GM12874 (cell line): ENCODE data around the gene DPP6.

Source experiments
- TF ChIP-seq, protein P1 (sequence below): IDR thresholded peaks from 2 replicates; pipeline ENCODE4 v1.5.1; 2011; ENCODE audit warnings: low read depth, mild to moderate bottlenecking, control low read depth, low read length, moderate library complexity; ENCODE audit not compliant: insufficient read depth

The DPP6 gene

GRCh38 chr7:154578336-154578735 is 526.1 kb downstream of the DPP6 start:
- TF ChIP-seq, protein P1, sequence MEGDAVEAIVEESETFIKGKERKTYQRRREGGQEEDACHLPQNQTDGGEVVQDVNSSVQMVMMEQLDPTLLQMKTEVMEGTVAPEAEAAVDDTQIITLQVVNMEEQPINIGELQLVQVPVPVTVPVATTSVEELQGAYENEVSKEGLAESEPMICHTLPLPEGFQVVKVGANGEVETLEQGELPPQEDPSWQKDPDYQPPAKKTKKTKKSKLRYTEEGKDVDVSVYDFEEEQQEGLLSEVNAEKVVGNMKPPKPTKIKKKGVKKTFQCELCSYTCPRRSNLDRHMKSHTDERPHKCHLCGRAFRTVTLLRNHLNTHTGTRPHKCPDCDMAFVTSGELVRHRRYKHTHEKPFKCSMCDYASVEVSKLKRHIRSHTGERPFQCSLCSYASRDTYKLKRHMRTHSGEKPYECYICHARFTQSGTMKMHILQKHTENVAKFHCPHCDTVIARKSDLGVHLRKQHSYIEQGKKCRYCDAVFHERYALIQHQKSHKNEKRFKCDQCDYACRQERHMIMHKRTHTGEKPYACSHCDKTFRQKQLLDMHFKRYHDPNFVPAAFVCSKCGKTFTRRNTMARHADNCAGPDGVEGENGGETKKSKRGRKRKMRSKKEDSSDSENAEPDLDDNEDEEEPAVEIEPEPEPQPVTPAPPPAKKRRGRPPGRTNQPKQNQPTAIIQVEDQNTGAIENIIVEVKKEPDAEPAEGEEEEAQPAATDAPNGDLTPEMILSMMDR: no peak

- TF ChIP-seq, protein P1: no peak
These were observed 527.5 kb downstream of the DPP6 start for GRCh38 chr7:154579711-154580110.

- TF ChIP-seq, protein P1: no peak
These were observed 529.2 kb downstream of the DPP6 start for GRCh38 chr7:154581251-154581890.

DNA sequence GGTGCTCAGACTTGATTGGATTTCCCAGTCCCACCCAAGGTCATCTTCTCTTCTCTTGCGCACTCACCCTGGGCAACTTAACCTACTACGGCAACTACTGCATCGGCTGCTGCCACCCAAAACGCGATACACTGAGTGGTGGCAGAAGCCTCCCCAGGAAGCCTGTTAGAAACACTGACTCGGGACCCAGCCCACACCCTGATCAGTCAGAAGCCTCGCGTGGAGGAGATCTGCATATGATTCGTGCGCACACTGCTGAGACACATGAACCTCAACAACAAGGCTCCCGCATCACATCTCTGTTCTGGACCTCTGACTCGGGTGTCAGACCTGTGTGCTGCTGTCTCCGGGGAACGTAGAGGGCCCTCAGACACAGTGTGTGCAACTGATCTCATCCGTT is 531.3 kb downstream of the DPP6 start:
- TF ChIP-seq, protein P1: no peak

GRCh38 chr7:154584352-154585252 is 532.4 kb downstream of the DPP6 start:
- TF ChIP-seq, protein P1: no peak

DNA sequence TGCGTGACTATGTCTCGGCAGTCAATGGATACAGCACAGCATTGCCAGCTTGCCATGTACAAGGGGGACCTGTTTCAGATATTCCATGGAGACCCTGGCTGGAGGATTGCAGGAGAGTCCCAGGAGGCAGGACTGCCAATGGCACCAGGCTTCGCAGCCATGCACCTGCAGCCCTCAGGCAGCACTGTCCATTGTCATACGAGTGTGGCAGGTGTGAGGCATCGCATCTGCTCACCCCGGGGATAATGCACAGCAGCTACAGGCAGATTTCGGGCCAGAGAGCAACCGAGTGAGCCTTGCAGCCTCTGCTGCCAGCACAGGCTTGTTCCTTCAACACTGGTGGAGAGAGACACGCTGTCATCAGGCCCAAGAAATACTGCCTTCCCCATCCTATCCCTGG is 535.6 kb downstream of the DPP6 start:
- TF ChIP-seq, protein P1: no peak

- TF ChIP-seq, protein P1: no peak
These were observed 539.3 kb downstream of the DPP6 start for GRCh38 chr7:154591544-154591943.
